Cardiac septum (tissue), 1 donor: ENCODE data around the gene SDK2. TPM values are rescaled to one million over a fixed set of nuclear protein-coding genes. Genes with fewer than 3 reads are reported as not detected.

Experiments
- DNase-seq: peaks from one replicate; pipeline ENCODE4 v3.0.0-alpha.2; 2020; ENCODE audit warnings: low spot score
- intact Hi-C: fragments of 100-400 bp; cut with DNase I; formaldehyde crosslinking; loops from one replicate; pipeline ENCODE4 v1.14.0; 2022
- total RNA-seq: library from RNA; stranded (reverse); fragmentation: NEBNext Ultra II Directional; extraction: Animal tissue kit (Norgen Biotek cat#: 25700); gene quantifications from one replicate; pipeline ENCODE4 v1.2.1, GENCODE V29; 2021
- donor health status: DM: no; HTN: no; CAD: no.

Gene SDK2
- total RNA-seq, 1 donor from 2014 or later = 3.0 TPM

- intact Hi-C loops = no loop called here
- no peak for DNase-seq
These were observed 346.0 kb downstream of the SDK2 start for GRCh38 chr17:73297934-73298861.

DNA sequence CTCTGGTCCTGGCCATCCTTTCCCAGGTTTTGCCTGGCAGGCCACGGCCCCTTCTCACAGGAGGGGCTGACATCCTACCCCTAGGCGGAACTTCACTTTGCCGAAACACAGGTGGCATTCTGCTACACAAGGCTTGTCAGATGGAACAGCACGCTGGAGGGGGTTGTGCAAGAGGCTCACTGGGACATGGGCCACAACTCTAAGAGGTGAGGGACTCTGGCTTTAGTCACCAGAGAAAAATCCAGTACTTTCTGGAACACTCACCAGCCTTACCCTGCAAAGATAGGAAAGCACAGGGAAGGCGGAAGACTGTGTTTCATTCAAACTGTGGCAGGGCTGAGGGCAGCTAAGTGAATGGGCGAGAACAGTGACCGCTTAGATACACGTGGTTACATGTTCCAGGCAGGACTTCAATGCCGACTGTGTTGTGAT, 350.7 kb downstream of the SDK2 start:
- intact Hi-C loops = no loop called here

GRCh38 chr17:73293031-73293430, 351.2 kb downstream of the SDK2 start:
- intact Hi-C loops = no loop called here
- DNase-seq = no peak

More for the DNA sequence above, 350.7 kb downstream of the SDK2 start:
- DNase-seq = no peak

DNA sequence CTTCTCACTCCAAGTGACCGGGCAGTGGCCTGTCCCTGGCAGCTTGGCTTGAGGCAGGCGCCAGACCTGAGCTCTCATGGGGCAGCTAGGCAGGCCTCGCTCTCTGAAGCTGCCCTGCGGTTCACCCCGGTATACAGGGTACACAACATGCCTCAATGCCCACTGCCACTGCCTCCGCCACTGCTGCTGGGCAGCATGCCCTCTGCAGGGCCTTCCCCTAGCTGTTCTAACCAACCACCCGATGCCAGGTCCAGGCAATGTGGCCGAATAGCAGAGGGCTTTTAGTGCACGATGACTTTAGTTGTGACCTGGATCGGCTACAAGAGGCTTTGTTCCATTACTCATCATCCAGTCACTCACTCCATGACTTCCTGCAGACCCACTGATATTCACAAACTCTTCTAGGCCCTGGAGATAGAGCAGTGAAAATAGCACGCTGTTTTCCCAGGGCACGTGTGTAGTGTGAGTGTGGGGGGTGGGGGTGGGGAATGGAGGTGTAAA, 352.2 kb downstream of the SDK2 start:
- intact Hi-C loops = loop anchor here (1.0 kb wide), 1 partner anchor 17 kb away; no protein-coding TSS in a partner anchor
- DNase-seq = peak; percentile 88

GRCh38 chr17:73291260-73291801, 352.9 kb downstream of the SDK2 start:
- intact Hi-C loops = no loop called here
- DNase-seq = peak; percentile 91

DNA sequence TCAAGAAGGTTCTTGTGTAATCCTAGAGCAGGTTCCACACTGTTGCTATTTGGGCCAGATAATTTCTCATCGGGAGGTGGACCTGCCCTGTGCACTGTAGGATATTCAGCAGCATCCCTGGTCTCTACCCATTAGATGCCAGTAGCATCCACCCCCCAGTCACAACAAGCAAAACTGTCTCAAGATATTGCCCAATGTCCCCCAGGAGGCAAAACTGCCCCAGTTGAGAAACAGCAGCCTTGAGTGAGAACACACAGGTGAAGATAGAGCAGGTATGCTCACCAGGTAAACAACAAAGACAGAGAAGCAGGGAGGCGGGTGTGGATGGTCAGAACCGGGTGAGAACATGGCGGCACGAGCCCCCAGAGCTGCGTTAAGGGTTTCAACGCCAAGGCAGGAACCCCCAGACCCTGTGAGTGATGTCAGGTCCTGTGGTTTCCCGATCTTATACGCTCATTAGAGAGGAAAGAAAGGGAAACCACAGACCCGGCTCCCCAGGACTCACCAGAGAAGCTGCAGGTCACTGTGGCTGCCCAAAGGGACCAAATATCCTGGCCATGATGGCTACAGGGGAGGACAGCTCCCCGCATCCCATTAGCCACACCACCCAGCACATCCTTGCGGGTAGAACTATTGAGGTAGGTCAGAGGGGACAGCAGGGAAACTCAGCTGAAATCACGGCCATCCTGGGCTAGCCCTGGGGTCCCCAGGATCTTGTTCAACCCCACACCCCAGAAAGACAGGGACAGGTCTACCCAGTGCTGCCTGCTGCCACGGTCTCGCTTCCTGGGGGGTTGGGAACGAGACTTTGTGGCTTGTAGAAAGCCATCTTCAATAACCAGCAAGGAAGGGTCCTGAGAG, 353.6 kb downstream of the SDK2 start:
- DNase-seq = no peak
- intact Hi-C loops = no loop called here

- intact Hi-C loops = no loop called here
- no peak for DNase-seq
These were observed 354.5 kb downstream of the SDK2 start for GRCh38 chr17:73289549-73290254.

GRCh38 chr17:73288534-73289302, 355.5 kb downstream of the SDK2 start:
- peak; percentile 90 for DNase-seq
- intact Hi-C loops = no loop called here

GRCh38 chr17:73286863-73287296, 357.4 kb downstream of the SDK2 start:
- no peak for DNase-seq
- intact Hi-C loops = no loop called here

DNA sequence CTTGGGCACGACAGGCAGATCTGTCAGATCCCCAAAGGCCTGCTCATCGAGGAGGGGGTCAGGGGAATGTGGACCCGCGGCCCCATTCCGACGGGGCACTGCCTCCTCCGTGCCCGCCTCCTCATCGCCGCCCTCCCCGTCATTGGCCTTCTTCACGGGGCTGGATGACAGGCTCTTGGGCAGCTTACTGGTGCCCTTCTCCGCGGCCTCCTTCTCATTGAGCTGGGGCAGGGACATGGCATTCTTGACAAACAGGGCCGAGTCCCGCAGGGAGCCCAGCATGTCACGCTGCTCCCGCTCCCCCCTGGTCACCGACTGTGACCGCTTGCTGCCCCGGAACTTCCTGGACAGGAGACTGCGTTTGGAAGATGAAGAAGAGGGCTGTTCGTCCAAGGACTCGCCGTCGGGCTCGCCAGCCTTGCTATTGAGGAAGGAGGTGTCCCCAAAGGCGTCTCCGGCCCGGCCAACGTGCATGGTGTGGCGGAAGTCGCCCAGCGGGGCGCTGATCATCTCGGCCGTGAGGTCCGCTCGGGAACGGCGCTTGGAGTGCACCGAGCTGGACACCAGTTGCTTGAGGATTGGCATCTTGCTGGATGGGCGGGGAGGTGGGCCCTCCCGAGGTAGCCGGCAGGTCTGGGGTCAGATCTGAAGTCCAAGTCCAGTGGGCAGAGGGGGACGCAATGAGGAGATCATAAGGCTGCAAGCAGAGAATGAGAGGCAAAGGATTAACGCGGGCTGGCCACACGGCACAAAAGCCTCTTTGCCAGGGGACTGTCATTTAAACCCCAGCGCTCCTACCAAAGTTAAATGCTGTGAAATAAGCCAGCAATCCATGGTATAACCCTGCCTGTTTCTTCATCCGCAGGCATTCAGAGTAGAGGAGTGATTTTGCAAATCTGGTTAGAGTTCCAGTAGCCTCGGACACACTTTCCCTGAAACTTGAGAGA, 358.1 kb downstream of the SDK2 start:
- no peak for DNase-seq
- intact Hi-C loops = no loop called here

- no peak for DNase-seq
- intact Hi-C loops = no loop called here
These were observed 358.7 kb downstream of the SDK2 start for GRCh38 chr17:73285603-73285908.

DNA sequence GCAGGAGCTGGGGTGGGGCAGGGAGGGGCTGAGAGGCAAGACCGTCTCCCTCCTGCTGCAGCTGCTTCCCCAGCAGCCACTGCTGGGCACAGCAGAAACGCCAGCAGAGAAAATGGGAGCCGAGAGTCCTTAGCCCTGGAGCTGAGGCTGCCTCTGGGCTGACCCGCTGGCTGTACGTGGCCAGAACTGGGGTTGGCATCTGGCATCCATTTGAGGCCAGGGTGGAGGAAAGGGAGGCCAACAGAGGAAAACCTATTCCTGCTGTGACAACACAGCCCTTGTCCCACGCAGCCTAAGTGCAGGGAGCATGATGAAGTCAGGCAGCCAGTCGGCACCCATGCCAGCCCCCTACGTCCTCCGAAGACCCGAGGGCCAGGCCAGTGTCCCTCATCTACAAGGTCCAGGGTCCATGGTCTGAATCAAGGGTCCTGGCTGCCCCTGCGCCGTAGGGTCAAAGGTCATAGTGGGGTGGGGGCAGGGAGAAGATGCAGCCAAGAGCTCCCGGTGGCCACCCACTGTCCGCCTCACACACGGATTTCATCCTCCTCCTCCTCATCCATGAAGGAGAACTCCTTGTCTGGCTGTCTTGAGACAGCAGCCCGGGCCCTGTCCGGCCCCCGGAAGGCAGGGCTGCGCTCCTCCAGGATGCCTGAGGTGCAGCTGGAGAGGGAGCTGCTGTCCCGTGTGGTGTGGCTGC, 359.2 kb downstream of the SDK2 start:
- DNase-seq = no peak
- intact Hi-C loops = no loop called here
